ENCODE data around the gene IMPA2.

IMPA2 gene

DNA sequence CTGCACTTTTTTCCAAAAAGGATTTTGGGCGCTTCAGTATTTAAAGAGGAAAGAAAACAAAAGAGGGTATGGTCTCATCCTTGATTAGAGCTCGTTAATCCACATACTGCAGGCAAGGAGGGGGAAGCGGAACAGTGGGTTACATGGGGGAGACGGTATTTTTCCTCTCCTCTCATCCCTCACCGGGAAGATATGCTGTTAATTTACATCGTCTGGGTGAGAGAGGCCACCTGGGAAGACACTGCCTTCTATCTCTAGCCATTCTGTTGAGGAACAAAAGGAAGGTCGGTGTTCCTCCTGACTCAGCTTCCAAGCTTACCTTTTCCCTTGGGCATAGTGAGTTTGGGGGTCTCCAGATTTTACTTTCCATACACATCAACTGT is 52.3 kb downstream of the IMPA2 start:
- H3K9me3 ChIP-seq (ENCODE audit: insufficient read depth, low read length): no peaks in the 10 kb centered on the region
- H3K4me3 ChIP-seq (ENCODE audit: insufficient read depth, low read length, poor library complexity, severe bottlenecking): no peak overlapping the region
- H3K79me2 ChIP-seq (ENCODE audit: insufficient read depth, low read length): no peaks in the 10 kb centered on the region
- no peaks in the 10 kb centered on the region for H4K20me1 ChIP-seq (ENCODE audit: low read depth, low read length)
- no peak overlapping the region for H2AFZ ChIP-seq (ENCODE audit: low read depth, low read length, severe bottlenecking)
- H3K9me2 ChIP-seq (replicated peaks; ENCODE audit: insufficient read depth, low read length): no peaks in the 10 kb centered on the region
- H3F3A ChIP-seq (ENCODE audit: insufficient read depth): no peaks in the 10 kb centered on the region
- no peak overlapping the region for H3K4me2 ChIP-seq (ENCODE audit: low read depth, low read length, poor library complexity, severe bottlenecking)
- TF ChIP-seq EZH2phosphoT487 (conservative IDR thresholded peaks at IDR 0.05; ENCODE audit: low read length): no peak
- TF ChIP-seq, protein P1, sequence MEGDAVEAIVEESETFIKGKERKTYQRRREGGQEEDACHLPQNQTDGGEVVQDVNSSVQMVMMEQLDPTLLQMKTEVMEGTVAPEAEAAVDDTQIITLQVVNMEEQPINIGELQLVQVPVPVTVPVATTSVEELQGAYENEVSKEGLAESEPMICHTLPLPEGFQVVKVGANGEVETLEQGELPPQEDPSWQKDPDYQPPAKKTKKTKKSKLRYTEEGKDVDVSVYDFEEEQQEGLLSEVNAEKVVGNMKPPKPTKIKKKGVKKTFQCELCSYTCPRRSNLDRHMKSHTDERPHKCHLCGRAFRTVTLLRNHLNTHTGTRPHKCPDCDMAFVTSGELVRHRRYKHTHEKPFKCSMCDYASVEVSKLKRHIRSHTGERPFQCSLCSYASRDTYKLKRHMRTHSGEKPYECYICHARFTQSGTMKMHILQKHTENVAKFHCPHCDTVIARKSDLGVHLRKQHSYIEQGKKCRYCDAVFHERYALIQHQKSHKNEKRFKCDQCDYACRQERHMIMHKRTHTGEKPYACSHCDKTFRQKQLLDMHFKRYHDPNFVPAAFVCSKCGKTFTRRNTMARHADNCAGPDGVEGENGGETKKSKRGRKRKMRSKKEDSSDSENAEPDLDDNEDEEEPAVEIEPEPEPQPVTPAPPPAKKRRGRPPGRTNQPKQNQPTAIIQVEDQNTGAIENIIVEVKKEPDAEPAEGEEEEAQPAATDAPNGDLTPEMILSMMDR (IDR thresholded peaks at IDR 0.05; ENCODE audit: insufficient read depth, low read length, poor library complexity, severe bottlenecking): no peak
- H3K27me3 ChIP-seq (ENCODE audit: low read length): no peaks in the 10 kb centered on the region
- H3K36me3 ChIP-seq (ENCODE audit: low read length): no peaks in the 10 kb centered on the region
- H3K27ac ChIP-seq (ENCODE audit: low read depth, low read length): no peak overlapping the region
- no peak overlapping the region for H3K9ac ChIP-seq (ENCODE audit: low read length)

DNA sequence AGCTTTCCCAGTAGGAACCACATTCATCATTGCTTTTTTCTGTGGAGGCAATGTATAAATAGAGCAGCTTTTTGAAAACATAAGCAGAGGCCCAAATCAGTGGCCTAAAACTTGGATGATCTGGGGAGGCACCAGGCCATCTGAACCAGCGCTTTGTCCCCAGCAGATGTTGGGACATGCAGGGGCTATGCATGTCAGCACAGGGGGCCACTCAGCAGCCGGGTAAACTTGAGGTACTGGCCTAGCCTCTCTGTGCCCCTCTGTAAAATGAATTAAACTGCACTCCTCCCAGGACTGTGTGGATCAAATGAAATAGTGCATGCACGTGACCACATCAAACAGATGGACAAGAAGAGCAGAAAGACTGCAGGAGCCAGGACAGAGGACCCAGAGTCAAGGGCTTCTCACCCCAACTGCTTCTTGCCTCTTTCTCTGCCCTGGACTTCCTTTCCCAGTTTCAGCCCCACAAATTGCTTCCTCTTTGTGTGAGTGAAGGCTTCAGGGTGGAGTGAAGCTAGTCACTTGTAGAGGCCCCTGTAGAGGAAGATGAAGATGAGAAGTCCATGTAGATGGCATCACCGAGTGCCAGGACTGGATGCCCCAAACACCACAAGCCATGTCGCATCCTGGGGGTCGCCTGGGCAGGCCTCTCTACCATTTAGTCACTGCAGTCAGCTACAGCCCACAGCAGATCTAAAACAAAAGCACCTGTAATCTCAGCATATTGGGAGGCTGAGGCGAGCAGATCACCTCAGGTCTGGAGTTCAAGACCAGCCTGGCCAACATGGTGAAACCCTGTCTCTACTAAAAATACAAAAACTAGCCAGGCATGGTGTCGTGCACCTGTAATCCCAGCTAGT is 53.2 kb downstream of the IMPA2 start:
- H3K9ac ChIP-seq (ENCODE audit: low read length): no peak overlapping the region
- H3F3A ChIP-seq (ENCODE audit: insufficient read depth): no peaks in the 10 kb centered on the region
- no peaks in the 10 kb centered on the region for H3K36me3 ChIP-seq (ENCODE audit: low read length)
- no peak overlapping the region for H3K4me3 ChIP-seq (ENCODE audit: insufficient read depth, low read length, poor library complexity, severe bottlenecking)
- H3K79me2 ChIP-seq (ENCODE audit: insufficient read depth, low read length): no peaks in the 10 kb centered on the region
- no peaks in the 10 kb centered on the region for H3K9me3 ChIP-seq (ENCODE audit: insufficient read depth, low read length)
- H3K27ac ChIP-seq (ENCODE audit: low read depth, low read length): no peak overlapping the region
- H3K4me2 ChIP-seq (ENCODE audit: low read depth, low read length, poor library complexity, severe bottlenecking): no peak overlapping the region
- H3K9me2 ChIP-seq (replicated peaks; ENCODE audit: insufficient read depth, low read length): no peaks in the 10 kb centered on the region
- H4K20me1 ChIP-seq (ENCODE audit: low read depth, low read length): no peaks in the 10 kb centered on the region
- TF ChIP-seq, protein P1 (IDR thresholded peaks at IDR 0.05; ENCODE audit: insufficient read depth, low read length, poor library complexity, severe bottlenecking): no peak
- TF ChIP-seq EZH2phosphoT487 (conservative IDR thresholded peaks at IDR 0.05; ENCODE audit: low read length): no peak
- H2AFZ ChIP-seq (ENCODE audit: low read depth, low read length, severe bottlenecking): no peak overlapping the region
- H3K27me3 ChIP-seq (ENCODE audit: low read length): no peaks in the 10 kb centered on the region

DNA sequence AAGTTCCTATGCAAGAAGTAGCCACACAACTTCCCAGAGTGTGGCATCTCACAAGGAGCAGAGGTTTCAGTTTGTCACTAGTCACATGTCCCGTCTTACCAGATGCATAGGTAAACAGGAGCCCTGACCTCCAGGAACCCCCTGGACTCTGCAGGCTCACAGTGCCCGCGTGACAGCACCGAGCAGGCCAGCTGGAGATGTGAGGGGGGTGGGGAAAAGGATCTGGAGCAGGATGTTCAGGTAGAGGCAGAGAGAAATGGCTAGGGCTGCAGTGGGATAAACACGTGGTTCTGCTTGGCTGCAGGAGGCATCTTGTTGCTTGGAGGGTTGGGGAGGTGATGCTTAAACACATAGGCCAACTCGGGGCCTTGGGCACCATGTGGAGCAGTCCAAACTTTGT is 54.2 kb downstream of the IMPA2 start:
- no peak overlapping the region for H3K4me3 ChIP-seq (ENCODE audit: insufficient read depth, low read length, poor library complexity, severe bottlenecking)
- TF ChIP-seq, protein P1 (IDR thresholded peaks at IDR 0.05; ENCODE audit: insufficient read depth, low read length, poor library complexity, severe bottlenecking): no peak
- no peak for TF ChIP-seq EZH2phosphoT487 (conservative IDR thresholded peaks at IDR 0.05; ENCODE audit: low read length)
- H3K4me2 ChIP-seq (ENCODE audit: low read depth, low read length, poor library complexity, severe bottlenecking): no peak overlapping the region
- no peaks in the 10 kb centered on the region for H3F3A ChIP-seq (ENCODE audit: insufficient read depth)
- H2AFZ ChIP-seq (ENCODE audit: low read depth, low read length, severe bottlenecking): no peak overlapping the region
- no peaks in the 10 kb centered on the region for H3K79me2 ChIP-seq (ENCODE audit: insufficient read depth, low read length)
- H3K9me3 ChIP-seq (ENCODE audit: insufficient read depth, low read length): no peaks in the 10 kb centered on the region
- H3K9me2 ChIP-seq (replicated peaks; ENCODE audit: insufficient read depth, low read length): no peaks in the 10 kb centered on the region
- no peak overlapping the region for H3K27ac ChIP-seq (ENCODE audit: low read depth, low read length)
- no peaks in the 10 kb centered on the region for H3K27me3 ChIP-seq (ENCODE audit: low read length)
- no peaks in the 10 kb centered on the region for H4K20me1 ChIP-seq (ENCODE audit: low read depth, low read length)
- H3K9ac ChIP-seq (ENCODE audit: low read length): no peak overlapping the region
- no peaks in the 10 kb centered on the region for H3K36me3 ChIP-seq (ENCODE audit: low read length)

Measured in SU-DHL-6 (cell line).